MV-4-11 (cell line): Measurements from ENCODE around the gene RAB1B.
A peak's percentile ranks its signal among the peaks of the same experiment; 100 is the strongest.
"Not testable (repeated sequence)": the region's sequence is repeated elsewhere in the genome, so short reads cannot be mapped to it uniquely, and the experiment has no call there.

Experiments
- DNase-seq: peaks from one replicate; lab custom pipeline; 2025; lab: John Stamatoyannopoulos, UW

The RAB1B gene

DNA sequence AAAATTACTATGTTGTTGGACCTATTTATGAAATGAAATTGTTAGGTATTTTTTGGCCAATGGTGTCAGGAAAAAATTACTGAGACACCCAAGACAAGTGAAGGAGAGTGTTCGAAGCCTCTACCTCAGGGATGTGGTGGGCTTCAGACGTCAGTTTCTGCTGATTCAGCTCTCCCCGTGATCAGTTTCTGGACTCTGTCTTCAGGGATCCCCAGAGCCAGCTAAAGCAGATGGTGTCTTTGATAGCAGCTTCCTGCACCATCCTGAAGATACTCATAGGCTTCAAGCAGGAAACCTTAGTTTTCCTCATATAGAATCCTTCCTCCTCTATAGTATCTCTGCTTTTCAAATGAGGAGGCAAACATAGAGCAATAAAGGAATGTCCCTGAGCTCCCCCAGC, 41.0 kb downstream of the RAB1B start:
- no peak for DNase-seq

DNA sequence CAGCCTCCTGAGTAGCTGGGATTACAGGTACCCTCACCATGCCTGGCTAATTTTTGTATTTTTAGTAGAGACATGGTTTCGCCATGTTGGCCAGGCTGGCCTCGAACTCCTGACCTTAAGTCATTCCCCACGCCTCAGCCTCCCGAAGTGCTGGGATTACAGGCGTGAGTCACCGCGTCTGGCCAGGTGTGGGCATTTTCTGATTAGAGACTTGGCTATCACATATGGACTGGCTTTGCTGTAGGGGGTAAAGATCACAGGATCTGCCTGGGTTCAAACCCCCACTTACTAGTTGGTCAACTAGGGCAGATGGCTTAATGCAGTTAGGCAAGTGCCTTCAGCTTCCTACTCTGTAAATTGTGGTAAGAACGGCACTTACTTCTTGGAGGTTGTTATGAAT, 41.9 kb downstream of the RAB1B start:
- DNase-seq, result peak; percentile 20

DNA sequence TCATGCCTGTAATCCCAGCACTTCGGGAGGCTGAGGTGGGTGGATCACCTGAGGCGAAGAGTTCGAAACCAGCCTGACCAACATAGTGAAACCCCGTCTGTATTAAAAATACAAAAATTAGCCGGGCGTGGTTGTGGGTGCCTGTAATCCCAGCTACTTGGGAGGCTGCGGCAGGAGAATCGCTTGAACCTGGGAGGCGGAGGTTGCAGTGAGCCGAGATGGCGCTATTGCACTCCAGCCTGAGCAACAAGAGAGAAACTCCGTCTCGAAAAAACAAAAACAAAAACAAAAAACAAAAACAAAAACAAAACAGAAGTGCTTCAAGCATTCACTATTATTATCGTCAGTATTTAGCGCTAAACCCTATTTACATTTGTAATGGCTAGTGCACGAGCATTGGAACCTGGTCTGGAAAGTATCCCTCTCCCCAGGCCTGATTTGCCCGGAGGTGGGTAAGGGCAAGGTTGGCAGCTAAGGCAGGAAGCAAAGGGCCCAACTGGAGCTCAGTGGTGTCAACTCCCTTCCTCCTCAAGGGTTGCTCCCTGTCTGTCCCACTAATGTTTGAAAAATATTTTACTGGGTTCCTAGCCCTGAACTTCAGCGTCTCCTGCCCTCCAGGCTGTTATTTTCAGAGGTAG, 42.5 kb downstream of the RAB1B start:
- DNase-seq, result not testable (repeated sequence)

DNA sequence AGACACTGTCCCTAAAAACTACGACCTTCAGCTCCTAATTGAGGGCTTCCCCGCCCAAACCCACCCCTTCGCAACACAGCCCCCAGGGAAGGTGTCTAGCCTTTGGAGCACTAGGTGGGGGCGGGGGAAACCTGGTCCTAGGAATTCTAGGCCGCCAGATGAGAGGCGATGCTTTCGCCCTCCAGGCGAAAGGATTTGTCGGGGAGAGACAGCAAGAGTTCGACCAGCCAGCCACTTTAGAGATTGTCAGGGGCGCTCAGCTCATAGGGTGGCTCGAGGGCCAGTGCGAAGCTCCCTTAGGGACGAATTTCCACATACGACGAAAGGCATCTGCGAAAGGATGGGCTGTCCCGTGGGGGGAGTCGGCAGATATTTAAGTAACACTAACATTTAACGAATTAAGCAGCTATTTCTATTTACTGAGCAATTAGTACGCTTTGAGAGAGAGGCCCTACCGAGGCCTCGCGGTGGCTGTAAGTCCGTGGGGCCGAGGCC, 43.1 kb downstream of the RAB1B start:
- no peak for DNase-seq

DNA sequence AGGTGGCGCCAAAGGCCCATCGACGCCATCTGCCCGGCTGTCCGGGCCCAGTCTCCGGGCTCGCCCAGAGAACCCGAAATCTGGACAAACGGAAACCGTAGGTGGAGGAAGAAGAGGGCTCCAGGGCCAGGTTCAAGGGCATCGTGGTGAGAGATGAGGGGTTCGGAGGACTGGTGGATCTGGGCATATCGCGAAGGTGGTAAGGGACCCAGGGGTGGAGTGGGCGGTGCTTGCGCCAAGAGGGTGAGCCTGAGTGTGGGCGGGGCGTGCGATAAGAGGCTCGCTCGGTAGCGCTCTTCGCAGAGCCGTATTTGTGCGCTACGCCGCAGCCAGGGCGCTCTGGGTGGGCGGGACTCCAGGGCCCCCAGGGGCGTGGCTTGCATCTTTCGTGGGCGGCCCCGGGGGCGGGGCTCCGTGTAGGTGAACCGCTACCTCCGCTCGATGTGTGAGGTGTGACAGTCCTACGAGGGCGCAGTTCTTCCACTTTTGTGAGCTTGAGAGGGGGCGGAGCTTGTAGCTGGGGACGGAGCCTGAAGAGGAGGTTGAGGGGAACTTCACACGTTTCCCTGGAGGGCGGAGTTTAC, 43.6 kb downstream of the RAB1B start:
- peak; percentile 90 for DNase-seq

DNA sequence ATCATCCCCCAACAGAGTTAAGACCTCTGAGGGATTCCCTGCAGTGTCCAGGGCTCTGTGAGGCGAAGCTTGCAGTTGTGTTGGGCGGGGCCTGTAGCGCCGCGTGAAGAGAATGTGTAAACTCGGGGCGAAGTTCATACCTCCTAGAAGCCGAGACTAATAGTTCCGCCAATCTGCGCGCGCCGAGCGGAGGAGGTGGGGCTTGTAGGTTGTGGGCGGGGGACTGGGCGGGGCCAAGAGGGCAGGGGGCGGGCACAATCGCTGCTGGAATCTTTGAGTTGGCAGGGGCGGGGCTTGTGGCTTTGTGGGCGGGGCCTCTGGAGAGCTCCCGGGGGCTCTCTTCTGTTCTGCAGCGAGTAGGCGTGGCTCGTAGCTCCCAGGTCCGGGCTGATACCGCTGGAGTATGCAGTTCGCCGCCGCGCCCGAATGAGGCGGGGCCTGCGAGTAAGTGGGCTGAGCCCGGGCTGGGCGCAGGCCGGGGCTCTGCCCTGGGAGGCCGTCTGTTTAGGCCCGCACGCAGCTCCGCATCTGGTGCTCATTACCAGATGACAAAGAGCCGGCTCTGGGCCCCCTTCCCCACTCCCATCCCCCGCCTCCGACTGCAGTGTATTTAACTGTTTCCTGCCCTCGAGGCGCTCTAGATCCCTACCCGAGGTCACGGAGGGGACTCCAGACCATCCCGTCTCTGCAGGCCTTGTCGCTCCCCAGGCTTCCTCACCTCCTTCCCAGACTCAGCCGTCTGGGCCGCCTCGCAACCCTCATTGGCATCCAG, 44.3 kb downstream of the RAB1B start:
- peak; percentile 97 for DNase-seq

DNA sequence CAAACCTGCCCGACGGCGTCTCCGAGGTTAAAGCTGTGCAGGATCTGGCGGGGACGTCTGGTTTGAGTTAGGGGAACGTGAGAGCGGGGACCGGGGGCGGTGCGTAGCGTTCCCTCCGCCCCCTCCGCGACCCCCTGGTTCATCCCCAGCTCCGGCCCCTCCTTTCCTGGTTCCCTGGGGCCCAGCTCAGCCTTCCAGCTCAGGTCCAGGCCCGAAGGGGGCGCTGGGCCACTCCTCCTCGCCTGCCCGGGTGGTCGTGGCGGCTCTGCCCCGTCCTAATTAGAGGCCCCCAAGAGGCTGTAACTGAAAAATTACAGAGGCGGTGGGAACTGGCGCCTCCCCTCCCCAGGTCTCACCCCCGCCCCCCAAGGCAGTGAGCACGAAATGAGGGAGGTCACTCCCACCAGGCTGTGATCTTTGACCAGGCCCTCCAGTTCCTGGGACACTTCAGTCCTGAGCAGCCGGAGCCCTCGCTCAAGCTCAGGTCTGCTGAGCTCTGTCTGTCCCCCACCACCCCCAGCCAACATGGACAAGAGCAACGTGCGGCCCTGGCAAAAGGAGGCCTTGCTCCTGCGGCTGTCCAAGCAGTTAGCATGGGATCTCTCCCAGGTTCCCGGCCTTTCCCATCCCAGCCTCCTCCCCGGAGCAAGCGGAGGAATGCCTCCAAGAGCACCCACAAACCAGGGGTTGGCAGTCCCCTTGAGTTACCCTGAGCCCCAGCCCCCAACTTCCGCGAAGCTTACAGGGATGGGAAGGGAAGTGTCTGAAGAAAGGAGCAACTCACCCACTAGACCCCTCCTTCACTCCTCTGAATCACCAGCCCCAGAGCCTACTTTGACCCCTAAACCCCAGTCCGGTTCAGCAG, 45.1 kb downstream of the RAB1B start:
- no peak for DNase-seq

DNA sequence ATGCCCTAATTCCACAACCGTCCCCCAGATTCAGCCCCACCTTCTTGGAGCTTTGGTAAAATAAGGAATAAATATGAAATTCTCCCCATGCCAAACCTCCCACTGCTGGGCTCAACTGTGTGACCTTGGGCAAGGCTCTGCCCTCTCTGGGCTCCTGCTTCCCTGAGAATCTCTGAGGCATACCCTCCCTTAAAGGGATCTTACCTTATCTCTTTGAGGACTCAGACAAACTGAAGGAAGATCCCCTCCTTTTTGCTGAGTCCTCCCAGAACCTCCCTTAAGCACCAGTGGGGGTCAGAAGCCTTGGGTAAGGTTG, 45.7 kb downstream of the RAB1B start:
- no peak for DNase-seq

DNA sequence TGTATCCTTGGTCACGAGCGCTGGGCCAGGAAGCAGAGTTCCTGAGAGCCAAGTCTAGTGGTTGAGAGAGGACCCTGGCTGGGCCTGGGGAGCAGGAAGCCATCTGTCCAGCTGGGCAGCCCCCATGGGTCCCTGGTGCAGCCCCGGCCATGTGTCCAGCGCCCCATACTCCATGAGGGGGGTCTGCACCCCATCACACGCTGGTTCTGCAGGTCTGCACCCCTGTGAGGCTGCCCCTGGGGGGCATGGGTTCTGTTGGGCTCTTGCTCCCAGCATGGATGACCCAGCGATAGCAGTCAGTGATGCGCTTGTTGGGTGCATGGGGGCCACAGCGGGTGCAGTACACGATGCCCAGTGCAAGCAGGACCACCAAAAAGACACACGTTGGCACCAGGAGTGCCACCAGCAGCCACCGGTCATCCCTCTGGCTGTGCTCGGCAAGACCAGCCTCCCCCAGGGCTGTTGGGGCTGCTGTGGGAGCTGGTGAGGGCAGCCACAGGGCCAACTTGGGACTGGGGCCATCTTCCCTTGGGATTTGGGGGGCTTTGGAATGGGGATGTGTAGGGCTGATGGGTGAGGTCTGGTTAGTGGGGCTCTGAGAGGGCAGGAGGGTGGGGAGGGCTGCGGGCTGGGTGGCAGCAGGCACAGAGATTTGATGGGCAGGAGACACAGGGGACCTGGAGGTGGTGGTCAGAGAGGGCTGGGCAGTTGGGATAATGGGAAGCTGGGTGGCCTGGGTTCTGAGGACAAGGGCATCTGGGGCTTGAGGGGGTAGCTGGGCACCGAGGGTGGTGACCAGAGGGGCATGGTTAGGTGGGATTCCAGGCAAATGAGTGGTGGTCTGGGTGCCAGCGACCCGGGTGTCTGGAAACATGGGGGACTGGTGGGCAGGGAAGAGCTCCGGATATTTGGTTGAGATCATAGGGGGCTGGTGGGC, 46.4 kb downstream of the RAB1B start:
- DNase-seq, result no peak

DNA sequence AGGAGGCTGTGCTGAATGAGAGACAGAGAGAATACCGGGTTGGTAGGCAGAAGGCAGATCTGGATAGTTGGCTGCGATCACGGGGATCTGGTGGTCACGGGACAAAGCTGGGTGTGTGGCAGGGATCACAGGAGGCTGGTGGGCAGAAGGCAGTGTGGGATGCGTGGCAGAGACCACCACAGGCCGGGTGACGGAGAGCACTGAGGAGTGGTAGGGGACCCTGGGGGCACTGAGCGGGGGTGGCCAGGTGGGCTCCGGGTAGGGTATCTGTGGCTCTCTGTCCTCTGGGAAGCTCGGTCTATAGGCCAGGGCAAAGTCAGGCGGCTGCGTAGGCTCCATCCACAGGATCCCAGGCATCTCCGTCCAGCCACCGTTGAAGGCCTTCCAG, 47.1 kb downstream of the RAB1B start:
- DNase-seq, result no peak

DNA sequence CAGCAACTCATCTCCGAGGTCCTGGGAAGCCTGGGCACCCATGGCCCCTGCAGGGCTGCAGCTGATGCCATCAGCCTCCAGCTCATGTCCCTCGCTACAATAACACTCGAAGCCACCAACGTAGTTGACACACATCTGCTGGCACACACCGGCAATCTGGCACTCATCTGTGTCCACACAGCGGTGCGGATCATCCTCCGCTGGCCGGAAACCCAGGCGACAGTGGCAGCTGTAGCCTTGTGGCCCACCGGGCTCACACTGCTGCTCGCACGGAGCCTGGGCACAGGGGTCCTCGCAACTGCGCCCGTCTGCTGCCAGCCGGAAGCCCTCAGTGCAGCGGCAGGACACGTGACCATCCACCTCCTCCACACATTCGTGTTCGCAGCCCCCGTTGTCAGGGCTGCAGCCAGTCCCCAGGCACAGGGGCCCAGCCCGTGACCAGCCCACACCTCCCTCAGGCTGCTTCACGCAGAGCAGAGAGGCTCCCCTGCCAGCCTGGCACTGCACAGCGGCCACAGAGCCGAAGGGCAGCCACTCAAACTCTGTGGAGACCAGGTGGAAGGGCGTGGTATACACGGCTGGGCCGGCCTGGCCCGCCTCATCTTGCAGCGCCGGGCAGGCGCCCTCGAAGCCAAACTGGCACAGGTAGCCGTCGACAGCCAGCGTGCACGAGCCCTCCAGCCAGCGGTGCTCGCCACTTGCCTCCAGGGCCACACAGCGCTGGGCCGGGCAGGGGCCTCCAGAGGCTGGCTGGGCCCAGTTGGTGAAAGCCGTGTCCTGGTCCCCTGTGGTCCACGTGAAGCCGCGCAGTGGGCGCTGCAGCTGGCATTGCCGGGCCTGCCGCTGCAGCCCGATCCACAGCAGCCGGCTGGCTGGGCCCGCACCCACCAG, 47.7 kb downstream of the RAB1B start:
- no peak for DNase-seq

DNA sequence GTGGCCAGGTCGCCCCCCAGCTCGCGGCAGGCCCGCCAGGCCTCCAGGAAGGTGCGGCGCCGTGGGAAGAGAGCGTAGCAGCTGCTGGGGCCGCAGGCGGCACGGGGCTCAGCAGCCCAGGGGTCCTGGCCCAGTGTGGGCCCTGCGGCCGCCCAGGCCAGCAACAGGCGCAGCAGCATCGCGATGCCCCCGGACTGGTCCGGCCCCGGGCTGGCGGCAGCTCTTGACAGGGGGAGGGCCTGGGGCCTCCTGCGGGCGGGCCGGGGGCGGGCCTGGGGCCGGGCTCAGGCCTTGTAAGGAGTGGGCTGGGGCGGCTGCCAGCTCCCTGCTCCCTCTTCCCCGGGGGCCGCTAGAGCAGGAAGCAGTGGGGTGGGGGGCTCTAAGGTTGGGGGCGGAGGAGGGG, 48.4 kb downstream of the RAB1B start, which contains the start of gene CD248:
Gene CD248, minus strand, starts transcription at position 196 of the 403 bp plus-strand sequence. Its CDS starts 17 bp downstream, at position 179.
- DNase-seq, result no peak

DNA sequence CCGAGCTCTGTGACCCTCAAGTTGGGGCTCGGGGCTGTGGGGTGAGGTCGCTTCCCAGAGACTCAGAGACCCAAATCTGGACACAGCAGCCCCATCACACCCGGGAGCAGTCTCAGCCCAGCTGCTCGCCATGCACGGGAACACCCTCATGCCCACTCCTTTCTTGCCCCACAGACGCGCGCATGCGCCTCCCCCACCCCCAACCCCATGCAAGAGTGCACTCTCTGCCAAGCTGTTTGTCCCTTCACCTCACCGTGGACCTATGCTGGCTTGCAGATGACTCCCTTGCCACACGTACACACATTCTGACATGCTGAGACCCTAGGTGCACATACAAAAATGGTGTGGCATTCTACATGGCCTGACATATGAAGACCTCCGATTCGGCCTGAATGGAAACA, 48.9 kb downstream of the RAB1B start:
- DNase-seq, result no peak

DNA sequence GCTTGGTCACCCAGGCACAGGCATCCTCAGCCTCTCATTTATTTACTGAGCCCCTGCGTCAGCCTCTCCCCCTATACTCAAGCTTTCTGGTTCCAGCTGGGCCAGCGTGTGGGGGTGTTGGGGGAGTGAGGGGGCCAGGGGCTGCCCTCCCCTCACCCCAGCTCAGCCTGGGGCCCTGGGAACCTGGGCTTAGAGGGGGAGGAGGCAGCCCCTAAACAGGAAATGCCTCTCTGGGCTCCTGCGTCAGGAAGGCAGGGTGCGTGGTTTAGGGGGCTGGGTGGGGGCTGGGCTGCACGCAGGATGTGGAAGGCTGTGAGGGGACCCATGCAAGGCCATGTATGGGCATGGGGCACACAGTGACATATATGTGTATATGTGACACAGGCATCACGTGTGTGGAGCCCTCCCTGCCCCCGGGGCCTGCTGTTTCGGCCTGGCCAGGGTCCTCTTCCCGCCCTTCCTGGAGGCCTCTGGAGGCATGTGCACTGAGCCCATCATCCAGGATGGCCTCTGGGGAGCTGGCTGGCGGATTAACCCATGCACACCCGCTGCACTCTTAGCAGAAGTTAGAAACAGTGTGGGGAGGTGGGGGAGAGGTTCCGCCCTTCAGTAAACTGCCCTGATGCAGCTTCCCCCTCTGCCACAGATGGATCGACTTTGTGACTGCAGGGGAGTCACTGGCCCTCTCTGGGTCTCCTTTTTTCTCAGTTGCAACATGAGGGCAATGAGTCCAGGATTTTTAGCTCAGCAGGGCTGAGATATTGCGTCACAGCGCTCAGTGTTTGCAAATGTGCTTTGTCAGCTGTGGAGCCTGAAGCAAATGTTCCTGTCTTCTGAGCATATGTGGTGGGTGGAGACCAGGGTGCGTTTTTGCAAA, 49.5 kb downstream of the RAB1B start:
- peak; percentile 97 for DNase-seq

DNA sequence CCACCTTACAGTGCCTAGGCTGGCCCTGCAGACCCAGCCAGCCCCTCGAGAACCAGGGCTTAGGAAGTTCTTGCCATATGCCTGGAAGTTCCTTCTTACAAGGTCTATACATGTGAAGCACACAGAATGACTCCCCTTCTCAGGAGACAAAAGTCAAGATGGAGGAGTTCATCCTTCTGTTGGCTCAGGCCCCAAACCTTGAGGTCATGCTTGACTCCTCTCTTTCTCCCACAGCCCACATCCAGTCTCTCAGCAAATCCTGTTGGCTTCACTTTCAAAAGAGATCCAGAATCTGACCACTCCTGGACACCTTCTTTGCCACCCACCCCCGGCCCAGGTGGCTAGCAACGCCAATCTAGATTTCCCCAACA, 50.1 kb downstream of the RAB1B start:
- no peak for DNase-seq

DNA sequence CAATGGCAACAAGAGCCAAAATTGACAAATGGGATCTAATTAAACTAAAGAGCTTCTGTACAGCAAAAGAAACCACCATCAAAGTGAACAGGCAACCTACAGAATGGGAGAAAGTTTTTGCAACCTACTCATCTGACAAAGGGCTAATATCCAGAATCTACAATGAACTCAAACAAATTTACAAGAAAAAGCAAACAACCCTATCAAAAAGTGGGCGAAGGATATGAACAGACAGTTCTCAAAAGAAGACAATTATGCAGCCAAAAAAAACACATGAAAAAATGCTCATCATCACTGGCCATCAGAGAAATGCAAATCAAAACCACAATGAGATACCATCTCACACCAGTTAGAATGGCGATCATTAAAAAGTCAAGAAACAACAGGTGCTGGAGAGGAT, 51.9 kb downstream of the RAB1B start:
- not testable (repeated sequence) for DNase-seq

DNA sequence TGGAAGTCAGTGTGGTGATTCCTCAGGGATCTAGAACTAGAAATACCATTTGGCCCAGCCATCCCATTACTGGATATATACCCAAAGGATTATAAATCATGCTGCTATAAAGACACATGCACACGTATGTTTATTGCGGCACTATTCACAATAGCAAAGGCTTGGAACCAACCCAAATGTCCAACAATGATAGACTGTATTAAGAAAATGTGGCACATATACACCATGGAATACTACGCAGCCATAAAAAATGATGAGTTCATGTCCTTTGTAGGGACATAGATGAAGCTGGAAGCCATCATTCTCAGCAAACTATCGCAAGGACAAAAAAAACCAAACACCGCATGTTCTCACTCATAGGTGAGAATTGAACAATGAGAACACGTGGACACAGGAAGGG, 52.3 kb downstream of the RAB1B start:
- DNase-seq, result not testable (repeated sequence)

DNA sequence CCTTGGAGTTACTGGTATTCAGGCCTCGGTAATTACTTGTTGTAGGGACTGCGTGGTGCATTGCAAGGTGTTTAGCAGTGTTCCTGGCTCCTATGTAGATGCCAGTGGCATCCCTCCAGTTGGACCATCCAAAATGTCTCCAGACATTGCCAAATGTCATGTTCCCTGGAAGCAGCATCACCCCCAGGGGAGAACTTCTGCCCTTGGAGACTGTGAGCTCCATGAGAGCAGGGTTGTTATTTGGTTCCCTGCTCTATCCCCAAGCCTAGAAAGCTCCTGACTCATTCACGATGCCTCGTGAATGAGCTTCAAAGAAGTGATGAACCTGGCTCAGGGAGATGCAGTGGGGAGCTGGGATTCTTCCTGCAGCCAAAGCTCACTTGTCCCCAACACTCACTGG, 53.2 kb downstream of the RAB1B start:
- no peak for DNase-seq

DNA sequence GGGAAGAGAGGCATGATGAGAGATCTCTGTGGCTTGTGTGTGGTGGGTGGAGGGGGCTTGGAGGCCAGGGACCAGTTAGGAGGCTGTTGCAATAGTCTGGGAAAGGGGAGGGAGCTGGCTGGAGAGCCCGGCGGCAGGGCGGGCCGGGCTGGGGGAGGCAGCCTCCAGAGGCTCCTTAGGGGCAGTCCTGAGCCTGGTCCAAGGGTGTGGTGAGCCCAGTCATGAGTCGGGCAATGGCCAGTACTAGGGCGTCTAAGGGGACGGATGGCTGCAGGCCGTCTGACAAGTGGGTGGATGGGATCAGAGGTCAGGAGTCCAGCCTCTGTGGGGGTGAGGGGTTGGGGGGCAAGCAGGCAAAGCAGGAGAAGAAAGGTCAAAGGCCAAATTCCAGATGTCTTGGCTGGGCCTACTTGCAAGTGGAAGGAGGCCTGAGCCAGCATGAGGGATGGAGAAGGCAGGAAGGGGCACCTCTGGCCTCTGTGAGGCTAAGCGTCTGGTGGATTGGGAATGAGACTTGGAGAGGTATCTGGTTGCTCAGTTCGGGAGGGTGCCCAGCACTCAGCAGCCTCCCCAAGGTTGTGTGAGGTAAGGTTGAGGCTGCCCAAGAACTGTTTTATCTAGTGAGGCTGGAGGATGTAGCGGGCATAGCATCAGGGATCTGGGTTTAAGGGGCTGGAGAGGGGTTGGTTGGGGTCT, 54.4 kb downstream of the RAB1B start:
- DNase-seq, result no peak
